ENCODE data around the gene DHRS7C.
"Not testable (repeated sequence)": the region's sequence is repeated elsewhere in the genome, so short reads cannot be mapped to it uniquely, and the experiment has no call there.

- TF ChIP-seq CTCF, EZH2phosphoT487, EZH2 (IDR thresholded peaks at IDR 0.05): not testable (repeated sequence)
Observed at GRCh38 chr17:9783465-9783864, 7.9 kb downstream of the DHRS7C start.
